Fibroblast of skin of right quadriceps (primary cell): Measurements from ENCODE around the gene CCDC77.
"Not testable (repeated sequence)": the region's sequence is repeated elsewhere in the genome, so short reads cannot be mapped to it uniquely, and the experiment has no call there.

Source experiments
- DNase-seq: peaks from one replicate; pipeline ENCODE4 v3.0.0-alpha.2; 2013

Gene CCDC77

DNA sequence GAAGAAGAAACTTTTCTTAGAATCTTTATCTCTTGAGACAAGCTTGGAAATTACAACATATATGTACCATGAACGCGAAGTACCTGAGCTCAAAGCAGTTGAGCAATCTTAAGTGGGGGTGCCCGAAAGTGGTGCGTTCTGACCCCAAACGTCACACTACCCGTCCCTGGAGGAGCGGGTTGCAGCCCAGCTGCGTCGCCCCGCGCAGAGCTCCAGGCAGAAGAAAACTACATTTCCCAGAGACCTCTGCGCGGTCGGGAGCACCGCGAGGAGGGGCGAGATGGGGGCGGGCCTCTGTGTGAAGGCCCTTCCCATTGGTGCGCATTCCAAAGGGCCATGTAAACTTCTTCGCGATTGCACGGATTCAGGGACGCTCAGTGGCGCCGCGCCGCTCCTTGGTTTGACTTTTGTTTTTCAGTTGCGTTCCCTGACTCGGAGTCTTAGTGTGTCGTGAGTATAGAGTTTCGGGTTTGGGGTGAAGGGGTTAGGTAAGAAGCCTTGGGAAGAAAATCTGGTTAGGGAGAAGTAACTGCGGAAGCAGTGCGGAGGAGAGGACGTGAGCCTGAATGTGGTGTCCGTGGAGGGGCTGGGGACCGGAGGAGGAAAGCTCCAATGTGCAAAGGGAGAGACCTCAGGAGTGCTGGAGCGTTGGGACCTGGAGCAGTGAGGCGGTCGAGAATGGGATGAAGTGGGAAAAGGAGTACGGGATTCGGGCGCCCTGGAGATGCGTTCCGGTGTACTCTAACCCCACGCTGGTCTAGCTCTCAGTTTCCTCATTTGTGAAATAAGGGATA is at the start of gene CCDC77:
CCDC77 (plus strand) TSS at position 410 of the 794 bp plus-strand sequence. CDS start 7,740 bp downstream, outside the sequence.
- peak; percentile 91 for DNase-seq

DNA sequence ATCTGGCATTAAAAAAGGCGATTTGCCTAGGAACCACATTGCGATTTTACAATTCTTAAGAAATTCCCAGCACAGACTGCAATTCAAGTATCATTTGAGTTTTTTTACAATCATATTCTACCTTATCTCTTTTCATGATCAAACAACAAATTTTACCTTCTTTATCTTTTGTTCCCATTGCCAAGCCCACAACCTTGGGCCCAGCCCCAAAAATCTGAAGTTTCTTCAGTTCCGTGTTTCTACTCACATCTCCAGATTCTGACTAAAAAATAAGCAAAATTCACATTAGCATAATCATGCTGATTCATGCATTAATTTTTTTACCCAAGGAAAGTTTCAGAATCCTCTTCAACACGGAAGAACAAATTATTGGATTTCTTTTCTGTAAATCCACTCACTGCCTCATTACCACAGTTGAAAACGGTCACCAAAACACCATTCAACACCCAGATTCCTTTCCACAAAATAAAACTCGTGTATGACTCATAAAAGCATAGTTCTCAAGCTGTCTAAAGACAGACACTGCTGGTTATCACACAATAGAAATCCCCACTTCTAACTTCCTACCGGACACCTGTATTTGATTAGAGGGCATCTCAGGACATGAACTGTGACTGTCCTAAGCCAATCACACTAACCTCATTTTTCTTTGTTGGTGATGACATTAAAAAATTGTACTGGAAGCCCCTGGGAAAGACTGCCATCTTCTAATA is 45.0 kb upstream of the CCDC77 start:
- peak; percentile 34 for DNase-seq

DNA sequence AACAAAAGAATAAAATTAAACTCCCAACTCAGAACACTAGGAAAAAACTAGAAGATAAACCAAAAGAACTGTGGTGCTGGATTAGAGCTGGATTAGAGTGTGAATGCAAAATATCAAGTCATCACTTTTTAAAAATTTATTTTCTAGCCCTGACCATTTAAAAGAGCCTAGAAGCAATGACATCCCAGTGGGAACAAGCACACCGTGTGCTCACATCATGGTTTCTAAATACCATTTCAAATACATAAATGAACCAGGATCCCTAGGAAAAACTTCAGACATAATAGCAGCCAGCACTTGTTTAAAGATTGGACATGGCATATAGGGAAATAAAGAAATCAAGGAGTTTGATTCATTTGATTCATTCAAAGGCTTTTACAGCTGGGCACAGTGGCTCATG is 42.4 kb upstream of the CCDC77 start:
- DNase-seq, result no peak

DNA sequence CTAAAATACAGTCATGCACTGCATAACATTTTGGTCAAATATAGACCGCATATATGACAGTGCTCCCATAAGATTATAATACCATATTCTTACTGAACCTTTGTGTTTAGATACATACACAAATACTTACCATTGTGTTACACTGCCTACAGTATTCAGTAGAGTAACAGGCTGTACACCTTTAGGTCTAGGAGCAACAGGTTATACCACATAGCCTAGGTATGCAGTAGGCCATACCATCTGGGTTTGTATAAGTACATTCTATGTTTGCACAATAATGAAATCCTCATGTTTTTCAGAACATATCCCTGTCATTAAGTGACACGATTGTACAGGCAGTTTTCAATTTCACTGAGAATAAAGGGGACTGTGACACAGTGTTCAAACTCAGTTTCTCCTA is 34.6 kb upstream of the CCDC77 start:
- DNase-seq, result no peak

DNA sequence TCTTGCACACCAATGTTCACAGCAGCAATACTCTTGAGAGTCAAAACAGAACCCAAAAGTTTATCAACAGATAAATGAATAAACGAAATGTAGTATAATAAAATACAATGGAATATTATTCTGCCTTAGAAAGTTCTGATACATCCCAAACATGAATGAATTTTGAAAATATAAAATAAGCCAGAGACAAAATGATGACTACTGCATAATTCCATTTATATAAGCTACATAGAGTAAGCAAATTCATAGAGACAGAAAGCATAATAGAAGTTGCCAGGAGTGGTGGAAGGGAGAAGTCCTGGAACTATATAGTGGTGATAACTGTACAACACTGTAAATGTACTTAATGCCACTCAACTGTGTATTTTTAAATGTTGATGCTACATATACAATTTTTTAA is 33.5 kb upstream of the CCDC77 start:
- no peak for DNase-seq

DNA sequence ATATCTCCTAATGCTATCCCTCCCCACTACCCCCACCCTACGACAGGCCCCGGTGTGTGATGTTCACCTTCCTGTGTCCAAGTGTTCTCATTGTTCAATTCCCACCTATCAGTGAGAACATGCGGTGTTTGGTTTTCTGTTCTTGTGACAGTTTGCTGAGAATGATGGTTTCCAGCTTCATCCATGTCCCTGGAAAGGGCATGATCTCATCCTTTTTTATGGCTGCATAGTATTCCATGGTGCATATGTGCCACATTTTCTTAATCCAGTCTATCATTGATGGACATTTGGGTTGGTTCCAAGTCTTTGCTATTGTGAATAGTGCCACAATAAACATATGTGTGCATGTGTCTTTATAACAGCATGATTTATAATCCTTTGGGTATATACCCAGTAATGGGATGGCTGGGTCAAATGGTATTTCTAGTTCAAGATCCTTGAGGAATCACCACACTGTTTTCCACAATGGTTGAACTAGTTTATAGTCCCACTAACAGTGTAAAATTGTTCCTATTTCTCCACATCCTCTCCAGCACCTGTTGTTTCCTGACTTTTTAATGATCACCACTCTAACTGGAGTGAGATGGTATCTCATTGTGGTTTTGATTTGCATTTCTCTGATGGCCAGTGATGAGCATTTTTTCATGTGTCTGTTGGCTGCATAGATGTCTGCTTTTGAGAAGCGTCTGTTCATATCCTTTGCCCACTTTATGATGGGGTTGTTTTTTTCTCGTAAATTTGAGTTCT is 30.5 kb upstream of the CCDC77 start:
- DNase-seq, result not testable (repeated sequence)

DNA sequence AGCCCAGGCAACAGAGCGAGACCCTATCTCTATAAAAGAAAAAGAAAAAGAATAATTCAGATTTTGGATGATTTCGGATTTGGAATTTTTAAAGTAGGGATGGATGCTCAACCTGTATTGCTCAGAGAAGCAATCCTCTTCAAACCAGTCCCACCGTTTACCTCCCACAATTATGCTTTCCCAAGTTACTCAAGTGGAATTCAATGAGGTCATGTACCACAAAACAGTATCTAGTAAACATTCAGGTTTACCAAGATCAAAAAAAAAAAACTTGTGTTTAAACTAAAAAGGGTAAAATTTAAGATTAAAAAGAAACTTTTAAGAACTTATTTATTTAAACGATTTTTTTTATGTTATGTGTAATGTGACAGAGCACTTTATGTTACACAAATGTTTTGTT is 14.8 kb upstream of the CCDC77 start:
- DNase-seq, result no peak

DNA sequence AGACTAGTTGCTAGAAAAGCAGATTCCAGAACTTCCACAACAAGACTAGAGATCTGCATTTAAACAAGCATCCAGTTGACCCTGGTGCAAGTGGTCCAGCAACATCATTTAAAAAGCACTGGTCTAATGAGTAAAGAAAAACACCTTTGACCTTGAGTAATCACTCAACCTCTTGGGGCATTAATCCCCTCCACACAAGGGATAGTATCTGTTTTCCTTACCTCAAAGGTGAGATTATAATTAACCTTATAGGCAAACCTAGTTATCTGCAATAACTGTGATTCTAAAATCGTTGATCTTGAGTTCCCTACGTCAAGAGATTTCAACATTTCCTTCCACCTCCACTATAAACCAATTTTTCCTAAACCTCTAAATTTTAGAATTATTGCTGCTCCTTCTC is 13.4 kb upstream of the CCDC77 start:
- no peak for DNase-seq

DNA sequence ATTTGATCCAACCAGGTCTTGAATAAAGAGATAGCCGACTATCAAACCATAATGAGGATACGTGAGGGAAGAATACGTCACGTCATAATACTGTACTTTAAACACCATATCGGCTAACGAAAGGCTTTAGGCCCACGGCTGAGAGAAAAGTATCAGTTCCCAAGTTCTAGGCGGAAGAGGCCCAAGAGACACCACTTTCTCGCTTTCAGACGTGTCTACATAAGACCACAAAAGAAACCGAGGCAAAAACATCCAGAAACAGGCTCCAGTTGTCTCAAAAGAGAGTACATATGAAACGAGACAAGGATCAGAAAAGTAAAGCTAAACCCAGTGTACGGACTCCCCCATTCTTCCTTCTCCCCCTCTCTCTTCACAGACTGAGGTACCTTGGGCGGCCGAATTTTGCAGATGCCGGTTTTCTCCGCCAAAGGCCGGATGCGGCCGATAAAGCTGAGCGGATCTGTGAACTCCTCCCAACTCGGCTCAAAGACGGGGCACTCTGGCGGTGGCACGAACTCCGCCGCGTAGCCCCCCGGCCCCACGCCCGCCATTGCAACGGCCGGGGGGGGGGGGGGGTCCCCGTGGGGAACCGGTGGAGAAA is 12.8 kb upstream of the CCDC77 start:
- no peak for DNase-seq

DNA sequence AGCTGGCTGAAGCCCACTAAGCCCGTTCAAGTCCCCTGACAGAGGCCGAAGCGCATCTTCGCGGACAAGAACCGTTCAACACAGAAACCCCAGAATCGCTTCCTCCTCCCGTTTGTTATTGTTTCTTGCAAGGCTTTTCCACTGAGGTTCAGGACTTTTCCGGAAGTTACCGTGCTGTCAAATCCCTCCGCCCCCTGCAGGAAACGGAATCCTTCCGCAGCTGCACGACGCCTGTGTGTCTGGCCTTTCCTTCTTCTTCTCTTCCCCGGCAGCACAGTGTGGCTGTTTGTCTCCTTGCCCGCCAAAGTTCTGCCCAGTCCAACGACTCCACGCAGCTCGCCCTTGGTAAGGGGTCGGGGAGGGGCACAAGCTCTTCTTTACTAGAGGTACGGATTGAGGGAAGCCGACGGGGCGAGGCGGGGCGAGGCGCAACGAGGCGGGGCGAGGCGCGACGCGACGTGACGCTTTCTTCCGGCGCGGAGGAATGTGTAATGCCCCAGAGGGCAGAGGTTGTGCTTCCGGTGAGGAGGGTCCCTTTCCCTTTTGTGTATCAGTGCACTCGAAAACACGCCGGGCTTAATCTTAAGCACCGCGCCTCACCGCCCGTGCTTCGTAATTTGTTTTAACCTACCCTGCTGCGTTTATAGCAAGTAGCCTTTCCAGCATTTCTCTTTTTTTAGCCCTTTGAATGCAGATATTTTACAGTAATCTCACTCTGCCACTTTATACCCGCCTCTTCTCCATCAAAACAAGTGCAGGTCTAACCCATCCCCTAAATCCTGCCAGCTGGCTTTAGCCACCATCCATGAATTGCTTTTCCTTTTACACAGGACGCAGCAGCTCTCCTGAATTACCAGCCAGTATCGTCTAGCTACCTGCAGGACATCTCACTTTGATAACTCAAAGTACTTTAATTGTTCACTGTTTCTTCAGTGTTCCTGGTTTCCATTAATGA is 12.0 kb upstream of the CCDC77 start, which contains the start of gene KDM5A:
KDM5A (minus strand) TSS at position 179 of the 955 bp plus-strand sequence. CDS start 229 bp downstream, outside the sequence.
- DNase-seq, result peak; percentile 97

DNA sequence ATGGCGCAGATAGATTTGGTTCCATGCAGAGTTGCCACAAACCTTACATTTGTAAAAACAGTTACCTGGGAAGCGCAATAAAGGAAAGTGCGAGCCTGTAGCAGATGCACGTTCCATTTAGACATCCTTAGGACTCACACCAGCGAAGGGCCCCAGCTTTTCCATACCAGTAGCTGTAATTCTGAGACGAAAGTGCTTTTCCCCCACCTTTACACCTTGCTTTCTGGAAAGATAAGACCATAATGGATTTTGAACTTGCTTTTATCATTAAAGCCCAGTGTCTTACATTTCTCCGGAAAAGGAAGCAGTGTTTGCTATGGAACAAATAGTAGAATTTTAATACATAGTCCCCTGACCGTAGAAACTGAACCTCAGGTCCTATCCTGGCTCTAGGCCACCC is 616 bp upstream of the CCDC77 start:
- no peak for DNase-seq

DNA sequence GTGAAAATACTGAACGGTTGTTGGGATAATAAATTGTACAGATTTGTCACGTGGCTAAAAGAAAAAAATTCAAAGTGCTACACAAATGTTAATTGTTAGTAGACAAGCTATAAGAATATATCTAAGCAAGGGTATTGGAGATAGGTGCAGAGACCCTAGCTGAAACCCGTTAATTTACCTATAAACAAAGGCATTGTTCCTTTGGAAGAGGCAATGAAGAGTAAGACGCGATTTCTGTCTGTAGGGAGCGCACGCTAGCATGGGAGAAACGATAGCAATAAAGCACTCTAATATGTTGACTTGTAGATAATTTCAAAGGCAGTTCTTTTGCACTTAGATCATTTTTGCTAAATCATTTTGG is 565 bp downstream of the CCDC77 start:
- DNase-seq, result peak; percentile 28

DNA sequence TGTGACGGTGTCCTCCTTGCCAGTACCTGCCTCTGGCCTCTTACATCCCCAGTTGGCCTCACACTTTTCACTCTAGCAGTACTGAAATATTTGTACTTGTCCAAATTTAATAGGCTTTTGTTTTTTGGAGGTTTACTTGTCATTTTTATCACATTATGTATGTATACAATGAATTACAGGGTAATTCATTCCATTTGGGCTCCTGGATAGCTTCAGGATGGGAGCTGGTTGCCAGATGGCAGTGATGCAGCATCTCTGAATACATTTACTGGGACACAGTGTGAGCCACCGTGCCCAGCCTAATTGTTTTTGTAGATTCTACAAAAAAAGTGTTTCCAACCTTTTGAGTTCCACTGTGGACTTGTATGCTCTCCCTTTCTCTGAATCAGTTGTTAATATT is 13.4 kb downstream of the CCDC77 start:
- DNase-seq, result no peak

DNA sequence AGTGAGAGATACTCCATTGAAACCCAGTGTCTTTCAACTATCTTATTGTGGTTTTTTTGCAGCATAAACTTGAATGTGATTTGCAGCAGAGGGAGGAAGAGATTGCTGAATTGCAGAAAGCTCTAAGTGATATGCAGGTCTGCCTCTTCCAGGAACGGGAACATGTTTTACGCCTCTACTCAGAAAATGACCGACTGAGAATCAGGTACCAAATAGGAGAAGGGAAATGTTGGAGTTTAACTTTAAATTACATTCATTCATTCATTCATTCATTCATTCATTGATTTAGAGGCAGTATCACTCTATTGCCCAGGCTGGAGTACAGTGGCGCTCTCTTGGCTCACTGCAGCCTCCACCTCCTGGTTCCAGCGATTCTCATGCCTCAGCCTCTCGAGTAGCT is 17.0 kb downstream of the CCDC77 start:
- no peak for DNase-seq

DNA sequence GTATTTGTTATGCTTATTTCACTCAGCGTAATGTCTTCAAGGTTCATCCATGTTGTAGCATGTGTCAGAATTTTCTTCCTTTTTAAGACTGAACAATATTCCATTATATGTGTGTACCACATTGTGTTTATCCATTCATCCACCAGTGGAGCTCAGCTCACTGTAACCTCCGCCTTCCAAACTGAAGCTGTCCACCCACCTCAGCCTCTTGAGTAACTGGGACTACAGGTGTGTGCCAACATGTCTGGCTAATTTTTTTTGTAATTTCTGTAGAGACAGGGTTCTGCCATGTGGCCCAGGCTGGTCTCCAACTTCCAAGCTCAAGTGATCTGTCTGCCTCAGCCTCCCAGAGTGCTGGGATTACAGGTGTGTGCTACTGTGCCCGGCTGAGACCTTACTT is 21.1 kb downstream of the CCDC77 start:
- DNase-seq, result no peak

DNA sequence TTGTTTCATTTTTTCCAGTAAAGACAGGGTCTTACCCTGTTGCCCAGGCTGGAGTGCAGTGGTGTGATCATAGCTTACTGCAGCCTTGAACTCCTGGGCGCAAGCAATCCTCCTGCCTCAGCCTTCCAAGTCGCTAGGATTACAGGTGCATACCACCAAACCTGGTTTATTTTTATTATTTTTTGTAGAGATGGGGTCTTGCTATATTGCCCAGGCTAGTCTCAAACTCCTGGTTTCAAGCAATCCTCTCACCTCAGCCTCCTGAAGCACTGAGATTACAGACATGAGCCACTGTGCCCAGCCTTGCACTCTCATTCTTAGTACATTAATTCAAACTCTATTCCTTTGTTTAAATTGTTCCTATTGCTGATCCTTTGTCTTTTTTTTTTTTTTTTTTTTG is 34.3 kb downstream of the CCDC77 start:
- not testable (repeated sequence) for DNase-seq

DNA sequence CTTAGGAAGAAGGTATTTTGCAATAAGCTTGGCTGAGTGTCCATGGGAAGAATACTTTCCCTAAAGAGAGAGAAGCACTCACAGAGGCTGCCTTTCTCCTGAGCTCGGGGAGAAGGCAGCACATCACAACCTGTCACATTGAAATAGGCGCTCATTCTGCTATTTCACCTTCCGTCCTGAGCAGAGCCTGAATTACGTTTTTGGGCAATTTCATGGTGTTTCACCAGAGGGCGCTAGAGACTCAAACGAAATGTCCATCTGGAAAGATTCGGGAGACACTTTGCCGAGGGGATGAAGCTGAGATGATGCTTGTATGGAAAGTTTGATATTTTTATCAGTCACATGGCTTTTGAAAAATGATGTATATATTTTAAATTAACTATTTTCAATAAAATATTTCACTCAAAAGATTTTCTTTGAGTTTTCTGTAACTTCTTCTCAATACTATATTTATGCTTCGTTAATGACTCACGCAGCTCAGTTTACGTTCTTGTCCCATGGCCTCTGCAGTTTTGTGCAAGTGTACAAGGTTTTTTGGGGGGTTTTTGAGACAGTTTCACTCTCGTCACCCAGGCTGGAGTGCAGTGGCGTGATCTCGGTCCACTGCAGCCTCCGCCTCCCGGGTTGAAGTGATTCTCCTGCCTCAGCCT is 40.9 kb downstream of the CCDC77 start:
- DNase-seq, result peak; percentile 46

DNA sequence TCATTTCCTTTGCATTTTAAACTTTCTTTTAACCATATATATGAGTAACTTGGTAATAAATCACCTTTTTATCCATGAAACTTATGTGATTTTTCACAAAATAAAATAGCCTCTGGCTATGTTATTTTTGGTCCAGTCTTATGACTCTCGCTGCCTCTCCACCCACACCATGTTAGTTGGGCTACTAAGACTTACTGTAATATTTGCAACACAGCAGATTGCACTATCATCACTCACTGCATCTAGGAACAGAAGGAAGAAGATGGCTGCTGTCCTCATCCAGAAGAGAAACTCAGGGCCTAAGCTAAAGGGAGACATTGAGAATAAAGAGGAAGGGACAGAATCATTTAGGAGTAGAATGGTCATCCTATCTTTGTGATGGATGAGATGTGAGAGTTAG is 45.7 kb downstream of the CCDC77 start:
- no peak for DNase-seq

DNA sequence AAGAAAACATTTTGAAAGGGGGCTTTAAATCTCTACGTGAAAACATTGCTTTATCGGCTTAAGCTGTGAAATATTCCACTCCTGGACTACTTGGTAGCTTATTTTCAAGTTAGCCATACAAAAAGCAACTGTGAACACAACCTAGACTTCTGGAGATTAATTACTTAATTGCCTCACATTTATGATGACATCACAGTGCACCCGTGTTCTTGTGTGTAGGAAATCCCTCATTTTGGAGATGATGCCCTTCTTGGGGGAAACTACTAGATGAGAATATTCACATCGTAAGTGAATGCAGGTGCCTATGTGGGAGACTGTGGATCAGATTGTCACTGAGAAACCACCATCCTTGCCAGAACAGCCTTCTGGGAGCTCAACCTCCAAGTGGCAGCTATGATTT is 47.8 kb downstream of the CCDC77 start:
- no peak for DNase-seq

DNA sequence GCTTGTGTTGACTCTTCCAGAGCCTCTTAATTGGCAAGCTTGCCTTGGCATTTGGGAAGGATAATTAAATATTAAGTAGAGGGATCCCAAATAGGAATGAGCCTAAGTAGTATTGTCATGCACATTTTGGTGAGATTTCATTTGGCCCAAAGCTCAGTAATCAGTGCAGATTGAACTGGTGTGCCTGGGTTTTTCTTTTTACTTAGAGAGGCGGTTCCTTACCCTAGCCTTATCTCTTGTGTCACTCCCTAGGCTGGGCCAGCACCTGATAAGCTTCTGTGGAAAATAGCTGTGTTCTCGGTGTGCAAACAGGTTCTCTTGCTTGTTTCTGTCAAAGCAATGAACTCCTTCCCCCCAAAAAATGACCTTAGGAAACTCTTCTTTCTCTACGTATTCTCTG is 49.0 kb downstream of the CCDC77 start:
- no peak for DNase-seq

DNA sequence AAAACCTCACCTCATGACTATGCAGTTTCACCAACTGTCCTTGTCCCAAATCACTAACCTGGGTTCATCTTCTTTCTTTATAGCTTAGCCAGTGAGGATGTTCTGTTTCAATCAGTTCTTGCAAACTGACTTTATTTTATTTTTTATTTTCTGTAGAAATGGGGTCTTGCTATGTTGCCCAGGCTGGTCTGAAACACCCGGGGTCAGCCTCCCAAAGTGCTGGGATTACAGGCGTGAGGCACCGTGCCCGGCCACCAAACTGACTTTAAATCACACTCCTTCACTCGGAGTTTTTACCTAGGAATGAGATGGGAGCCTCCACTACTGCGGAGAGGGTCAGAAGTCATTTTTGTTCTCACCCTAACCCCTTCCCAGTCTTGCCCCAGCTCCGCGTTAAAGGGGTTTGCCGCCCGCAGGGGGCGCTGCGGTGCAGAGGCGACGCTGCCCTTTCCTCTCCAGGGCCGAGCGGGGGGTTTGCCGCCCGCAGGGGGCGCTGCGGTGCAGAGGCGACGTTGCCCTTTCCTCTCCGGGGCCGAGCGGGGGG is 51.3 kb downstream of the CCDC77 start:
- no peak for DNase-seq
